Central memory CD4-positive, alpha-beta T cell (primary cell): ENCODE data around the gene PM20D2.

ENCODE experiments used
- DNase-seq: peaks from one replicate; pipeline ENCODE4 v3.0.0; 2022

Gene PM20D2

GRCh38 chr6:89204096-89204495, 58.2 kb downstream of the PM20D2 start:
- DNase-seq = no peak

GRCh38 chr6:89205819-89206218, 60.0 kb downstream of the PM20D2 start:
- DNase-seq = no peak

- no peak for DNase-seq
Measured at GRCh38 chr6:89208551-89208950, 62.7 kb downstream of the PM20D2 start.

- DNase-seq = no peak
Measured at GRCh38 chr6:89209457-89209856, 63.6 kb downstream of the PM20D2 start.

- DNase-seq = no peak
Measured at GRCh38 chr6:89212472-89212871, 66.6 kb downstream of the PM20D2 start.

GRCh38 chr6:89214197-89214596, 68.3 kb downstream of the PM20D2 start:
- DNase-seq = no peak
